ENCODE data around the gene KIF19.
A peak's percentile ranks its signal among the peaks of the same experiment; 100 is the strongest.

KIF19 gene

DNA sequence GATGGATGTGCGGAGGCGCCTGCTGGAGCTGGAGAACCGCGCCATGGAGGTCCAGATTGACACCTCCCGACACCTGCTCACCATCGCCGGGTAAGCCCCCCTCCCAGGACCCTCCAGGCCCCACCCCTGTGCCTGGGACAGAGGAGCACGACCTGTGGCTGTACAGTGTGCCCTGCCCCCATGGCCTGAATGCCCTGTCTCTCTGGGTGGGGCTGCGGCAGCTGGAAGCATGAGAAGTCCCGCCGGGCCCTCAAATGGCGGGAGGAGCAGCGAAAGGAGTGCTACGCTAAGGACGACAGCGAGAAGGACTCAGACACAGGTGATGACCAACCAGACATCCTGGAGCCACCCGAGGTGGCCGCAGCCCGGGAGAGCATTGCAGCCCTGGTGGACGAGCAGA, 24.5 kb downstream of the KIF19 start:
- TF ChIP-seq, protein P1, sequence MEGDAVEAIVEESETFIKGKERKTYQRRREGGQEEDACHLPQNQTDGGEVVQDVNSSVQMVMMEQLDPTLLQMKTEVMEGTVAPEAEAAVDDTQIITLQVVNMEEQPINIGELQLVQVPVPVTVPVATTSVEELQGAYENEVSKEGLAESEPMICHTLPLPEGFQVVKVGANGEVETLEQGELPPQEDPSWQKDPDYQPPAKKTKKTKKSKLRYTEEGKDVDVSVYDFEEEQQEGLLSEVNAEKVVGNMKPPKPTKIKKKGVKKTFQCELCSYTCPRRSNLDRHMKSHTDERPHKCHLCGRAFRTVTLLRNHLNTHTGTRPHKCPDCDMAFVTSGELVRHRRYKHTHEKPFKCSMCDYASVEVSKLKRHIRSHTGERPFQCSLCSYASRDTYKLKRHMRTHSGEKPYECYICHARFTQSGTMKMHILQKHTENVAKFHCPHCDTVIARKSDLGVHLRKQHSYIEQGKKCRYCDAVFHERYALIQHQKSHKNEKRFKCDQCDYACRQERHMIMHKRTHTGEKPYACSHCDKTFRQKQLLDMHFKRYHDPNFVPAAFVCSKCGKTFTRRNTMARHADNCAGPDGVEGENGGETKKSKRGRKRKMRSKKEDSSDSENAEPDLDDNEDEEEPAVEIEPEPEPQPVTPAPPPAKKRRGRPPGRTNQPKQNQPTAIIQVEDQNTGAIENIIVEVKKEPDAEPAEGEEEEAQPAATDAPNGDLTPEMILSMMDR (conservative IDR thresholded peaks at IDR 0.05), result no peak
- no peak overlapping the region for H3K27ac ChIP-seq

DNA sequence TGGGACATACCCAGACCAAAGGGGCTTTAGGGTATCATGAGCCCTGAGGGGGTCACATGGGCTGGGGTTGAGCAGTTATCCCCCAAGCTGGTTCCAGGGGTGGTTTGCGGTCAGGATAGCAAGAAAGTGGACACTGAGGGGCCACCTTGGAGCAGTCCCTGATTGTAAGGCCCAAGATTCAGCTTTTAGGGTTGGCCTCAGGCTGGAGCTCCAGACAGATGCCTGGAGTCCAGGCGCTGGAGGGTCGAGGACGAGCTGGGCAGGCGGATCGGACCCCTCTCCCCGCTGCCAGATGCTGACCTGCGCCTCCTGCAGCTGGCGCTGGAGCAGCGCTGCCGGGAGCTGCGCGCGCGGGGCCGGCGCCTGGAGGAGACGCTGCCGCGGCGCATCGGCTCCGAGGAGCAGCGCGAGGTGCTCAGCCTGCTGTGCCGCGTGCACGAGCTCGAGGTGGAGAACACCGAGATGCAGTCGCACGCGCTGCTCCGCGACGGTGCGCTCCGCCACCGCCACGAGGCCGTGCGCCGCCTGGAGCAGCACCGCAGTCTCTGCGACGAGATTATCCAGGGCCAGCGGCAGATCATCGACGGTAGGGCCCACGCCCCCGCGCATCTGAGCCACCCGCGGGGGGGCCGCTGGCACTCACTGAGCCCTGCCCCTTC, 25.7 kb downstream of the KIF19 start:
- TF ChIP-seq, protein P1 (conservative IDR thresholded peaks at IDR 0.05), result peak; percentile 33
- no peak overlapping the region for H3K27ac ChIP-seq

DNA sequence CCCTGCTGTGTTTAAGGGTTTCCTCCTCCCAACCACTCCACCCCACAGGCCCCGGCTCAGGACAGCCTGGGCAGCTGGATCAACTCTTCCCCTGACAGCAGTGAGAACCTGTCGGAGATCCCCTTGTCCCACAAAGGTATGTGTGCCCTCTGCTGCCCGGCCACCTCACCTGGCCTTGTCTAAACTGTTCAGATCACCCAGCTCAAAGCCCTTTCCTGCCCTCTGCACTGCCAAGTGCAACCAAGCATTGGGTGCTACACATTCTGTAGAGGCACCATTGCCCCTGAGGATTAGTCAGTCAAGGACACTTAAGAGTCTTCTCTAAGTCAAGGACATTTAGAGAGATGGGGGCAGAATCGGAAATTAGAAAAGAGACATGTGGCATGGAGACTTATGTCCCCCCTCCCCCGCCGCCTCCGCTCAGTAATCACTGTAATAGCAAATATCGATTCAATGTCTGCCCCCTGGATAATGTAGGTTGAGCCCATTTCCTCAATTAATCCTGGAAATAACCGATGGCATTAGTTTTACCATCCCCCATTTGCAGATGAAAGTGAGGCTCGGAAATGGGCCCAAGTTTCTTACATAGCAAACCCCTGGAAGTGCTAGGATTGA, 27.5 kb downstream of the KIF19 start:
- no peak overlapping the region for H3K27ac ChIP-seq
- TF ChIP-seq, protein P1 (conservative IDR thresholded peaks at IDR 0.05), result no peak

DNA sequence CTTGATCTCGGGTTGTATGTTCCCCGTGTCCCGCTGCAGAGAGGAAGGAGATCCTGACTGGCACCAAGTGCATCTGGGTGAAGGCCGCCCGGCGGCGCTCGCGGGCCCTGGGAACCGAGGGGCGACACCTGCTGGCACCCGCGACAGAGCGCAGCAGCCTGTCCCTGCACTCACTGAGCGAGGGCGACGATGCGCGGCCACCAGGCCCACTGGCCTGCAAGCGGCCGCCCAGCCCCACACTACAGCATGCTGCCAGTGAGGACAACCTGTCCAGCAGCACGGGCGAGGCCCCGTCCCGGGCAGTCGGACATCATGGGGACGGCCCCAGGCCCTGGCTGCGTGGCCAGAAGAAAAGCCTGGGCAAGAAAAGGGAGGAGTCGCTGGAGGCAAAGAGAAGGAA, 28.1 kb downstream of the KIF19 start:
- no peak overlapping the region for H3K27ac ChIP-seq
- TF ChIP-seq, protein P1 (conservative IDR thresholded peaks at IDR 0.05), result no peak

DNA sequence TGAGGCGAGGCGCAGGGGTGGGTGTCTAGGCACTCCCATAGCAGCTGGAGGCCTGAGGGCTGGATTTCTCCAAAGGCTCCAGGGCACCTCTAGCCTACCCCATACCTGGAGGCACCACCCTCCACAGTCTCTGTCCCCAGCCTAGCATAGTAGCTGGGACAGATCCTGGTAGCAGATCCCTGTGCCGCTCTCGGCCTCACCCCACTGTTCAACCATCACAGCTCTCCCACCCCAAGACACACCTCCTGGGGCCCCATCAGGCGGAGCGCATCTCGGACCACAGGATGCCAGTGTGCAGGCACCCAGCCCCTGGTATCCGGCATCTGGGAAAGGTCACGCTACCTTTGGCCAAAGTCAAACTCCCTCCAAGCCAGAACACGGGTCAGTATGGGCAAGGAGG, 28.5 kb downstream of the KIF19 start:
- TF ChIP-seq, protein P1 (conservative IDR thresholded peaks at IDR 0.05), result no peak
- no peak overlapping the region for H3K27ac ChIP-seq

DNA sequence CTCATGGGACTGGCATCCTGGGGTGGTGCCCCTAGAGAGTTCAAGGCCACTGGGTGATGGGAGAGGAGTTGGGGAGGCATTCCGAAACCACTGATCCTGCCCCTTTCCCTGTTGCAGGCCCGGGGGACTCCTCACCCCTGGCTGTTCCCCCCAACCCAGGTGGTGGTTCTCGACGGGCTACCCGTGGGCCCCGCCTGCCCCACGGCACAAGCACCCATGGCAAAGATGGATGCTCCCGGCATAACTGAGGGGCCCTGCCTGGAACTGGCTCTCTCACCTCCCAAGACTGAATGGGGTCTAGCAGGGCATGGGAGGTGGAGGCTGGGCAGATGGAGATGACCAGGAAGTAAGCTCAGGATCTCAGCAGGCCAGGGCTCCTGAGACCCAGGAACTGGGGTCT, 29.0 kb downstream of the KIF19 start:
- H3K27ac ChIP-seq, result no peak overlapping the region
- TF ChIP-seq, protein P1 (conservative IDR thresholded peaks at IDR 0.05), result no peak

DNA sequence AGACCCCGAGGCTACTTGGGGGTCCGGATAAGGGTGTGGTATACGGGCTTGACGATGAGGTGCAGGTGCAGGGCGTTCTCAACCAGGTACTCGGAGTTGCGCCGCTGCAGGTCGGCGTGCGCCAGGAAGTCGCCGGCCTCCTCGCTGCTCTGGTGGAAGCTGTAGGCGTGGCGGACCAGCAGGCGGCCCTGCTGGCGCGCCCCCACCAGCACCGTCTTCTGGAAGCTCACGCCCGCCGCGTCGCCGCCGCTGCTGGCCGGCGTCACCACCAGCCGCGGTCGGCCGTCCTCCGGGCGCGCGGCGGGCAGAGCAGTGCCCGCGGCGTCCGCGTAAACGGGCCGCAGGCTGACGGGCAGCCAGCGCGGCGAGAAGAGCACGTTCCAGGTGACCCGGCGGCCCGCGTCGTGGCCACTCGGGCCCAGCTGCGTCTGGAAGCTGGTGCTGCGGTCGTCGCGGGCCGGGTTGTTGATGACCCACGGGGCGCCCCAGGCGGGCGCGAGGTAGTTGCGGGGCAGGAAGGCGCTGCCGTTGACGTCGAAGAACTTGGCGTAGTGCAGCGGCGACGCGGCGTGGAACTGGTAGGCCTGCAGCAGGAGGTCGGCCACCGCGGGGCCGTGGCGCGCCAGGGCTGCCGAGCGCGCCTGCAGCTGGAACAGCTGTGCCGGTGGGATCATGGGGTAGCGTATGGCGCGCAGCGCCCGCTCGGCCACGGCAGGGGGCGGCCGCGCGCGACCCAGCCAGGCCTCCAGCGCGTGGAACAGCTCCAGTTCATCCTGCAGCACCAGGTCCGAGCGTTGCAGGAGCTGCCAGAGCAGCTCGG, 30.8 kb downstream of the KIF19 start:
- H3K27ac ChIP-seq, result no peak overlapping the region
- TF ChIP-seq, protein P1 (conservative IDR thresholded peaks at IDR 0.05), result no peak
